Measurements from ENCODE around the gene MRPL43. TPM values are rescaled to one million over a fixed set of nuclear protein-coding genes. Genes with fewer than 3 reads are reported as not detected.

The MRPL43 gene
- total and polyA plus RNA-seq, 10 of the 15 experiments (the other 5 are each of a cell fraction or from before 2014, with no cell fraction given), result 16.6 to 108 (median 65.1) TPM

GRCh38 chr10:100948916-100949315 is 38.4 kb downstream of the MRPL43 start:
- ATAC-seq (no peak), DNase-seq (ENCODE audit: low read depth, low spot score) (no peak), FAIRE-seq (no peak)
- no peaks in the 10 kb centered on the region for H3K27me3 ChIP-seq (replicated peaks in 1 of 2; ENCODE audit: control insufficient read depth in 2 of 2, insufficient read depth in 2 of 2, low read length in 1 of 2)
- ChIA-PET POLR2A (no interaction called here), SMC1A (ENCODE audit: uncharacterized antibody, unreplicated experiment) (interaction anchor here (1.4 kb wide), 1 partner anchor 21 kb away, joined by 3 read pairs; no protein-coding TSS in a partner anchor), RAD21 (ENCODE audit: unreplicated experiment) (no interaction called here), CTCF (interaction anchor here (0.7 to 1.4 kb wide), 3 partner anchors 65 to 435 kb away, joined by 3 to 4 read pairs (median 3); no protein-coding TSS in a partner anchor)
- TF ChIP-seq NFYA (IDR thresholded peaks at IDR 0.05; ENCODE audit: borderline replicate concordance, low read depth, low read length) (no peak), IKZF2 (IDR thresholded peaks at IDR 0.05) (no peak), MEF2A (IDR thresholded peaks at IDR 0.05; ENCODE audit: insufficient read depth, low read depth, low read length) (no peak), ZNF592 (IDR thresholded peaks at IDR 0.05) (no peak), CHD4 (IDR thresholded peaks at IDR 0.05) (no peak), SMAD5 (IDR thresholded peaks at IDR 0.05; ENCODE audit: low read depth) (no peak), TCF3 (IDR thresholded peaks at IDR 0.05; ENCODE audit: borderline replicate concordance, insufficient read depth, low read depth, low read length) (no peak), POLR2AphosphoS2 (IDR thresholded peaks at IDR 0.05; ENCODE audit: low read depth, low read length) (no peak), KDM1A (IDR thresholded peaks at IDR 0.05; ENCODE audit: borderline replicate concordance) (no peak), BCL11A (IDR thresholded peaks at IDR 0.05; ENCODE audit: low read depth, low read length) (no peak), MLLT1 (IDR thresholded peaks at IDR 0.05) (no peak), DPF2 (IDR thresholded peaks at IDR 0.05) (no peak), CBX5 (IDR thresholded peaks at IDR 0.05; ENCODE audit: low read depth) (no peak), FOXK2 (IDR thresholded peaks at IDR 0.05) (no peak), HDAC2 (IDR thresholded peaks at IDR 0.05) (no peak), SREBF1 (IDR thresholded peaks at IDR 0.05; ENCODE audit: low read length) (no peak), ZZZ3 (IDR thresholded peaks at IDR 0.05; ENCODE audit: control insufficient read depth, insufficient read length, low read depth) (no peak), NR2C2 (IDR thresholded peaks at IDR 0.05; ENCODE audit: borderline replicate concordance, control insufficient read depth, insufficient read length, low read depth) (no peak), HSF1 (IDR thresholded peaks at IDR 0.05; ENCODE audit: low read depth, low read length) (no peak)
- no peaks in the 10 kb centered on the region for H3K79me2 ChIP-seq (ENCODE audit: control insufficient read depth, insufficient read depth, low read length)
- BruUV-seq (replicated peaks), result no TSS peak
- no peak overlapping the region for H2AFZ ChIP-seq (ENCODE audit: control insufficient read depth, low read depth, low read length)
- 94% methylated on average over 3 of the region's 3 CpGs for WGBS (ENCODE audit: insufficient coverage, insufficient replicate concordance, low lambda C conversion rate, missing lambda C conversion rate)
- H3K4me2 ChIP-seq (ENCODE audit: control insufficient read depth, insufficient read depth), result no peak overlapping the region
- H3K9me3 ChIP-seq (replicated peaks; ENCODE audit: control insufficient read depth, insufficient read depth, low read length), result no peaks in the 10 kb centered on the region
- H3K4me1 ChIP-seq (ENCODE audit: control insufficient read depth, insufficient read depth, low read length), result no peaks in the 10 kb centered on the region
- H3K4me3 ChIP-seq, result no peak overlapping the region
- peaks cover 3 to 9% of the 10 kb centered on the region in 2 experiments for H3K36me3 ChIP-seq (ENCODE audit: control insufficient read depth in 2 of 2, insufficient read depth in 2 of 2, low read length in 1 of 2)
- intact Hi-C loops (cut with micrococcal nuclease; ENCODE audit: unreplicated experiment), result no loop called here
- H3K9ac ChIP-seq (ENCODE audit: control insufficient read depth, insufficient read depth, low read length), result no peak overlapping the region
- H4K20me1 ChIP-seq (ENCODE audit: control insufficient read depth, insufficient read depth), result no peaks in the 10 kb centered on the region
- in situ Hi-C loops (cut with MboI), result no loop called here
- H3K27ac ChIP-seq (ENCODE audit: control insufficient read depth, insufficient read depth), result no peak overlapping the region

Data from GM12878 (cell line).